Gastrocnemius medialis (tissue), 4 donors: ENCODE results near the gene RNF121.

Source experiments
- POLR2A ChIP-seq, 2 donors: fragments of 450-650 bp; IDR thresholded peaks; one replicate each; pipeline ENCODE4 v1.6.1; 2017; ENCODE audit warnings: antibody characterized with exemption in 2 of 2, mild to moderate bottlenecking in 2 of 2, moderate library complexity in 2 of 2
- TF ChIP-seq, protein P1 (sequence below), 5 experiments: fragments of 450-650 bp in 3 of 5; fragments of 200-600 bp in 2 of 5; sonication (generic) in 2 of 5; IDR thresholded peaks in 4 of 5; conservative IDR thresholded peaks in 1 of 5; 1 replicate in 4 of 5; 2 replicates in 1 of 5; pipeline ENCODE4 v1.5.1; 2016 to 2019; ENCODE audit warnings: antibody characterized with exemption in 5 of 5, mild to moderate bottlenecking in 3 of 5, moderate library complexity in 3 of 5

DNA sequence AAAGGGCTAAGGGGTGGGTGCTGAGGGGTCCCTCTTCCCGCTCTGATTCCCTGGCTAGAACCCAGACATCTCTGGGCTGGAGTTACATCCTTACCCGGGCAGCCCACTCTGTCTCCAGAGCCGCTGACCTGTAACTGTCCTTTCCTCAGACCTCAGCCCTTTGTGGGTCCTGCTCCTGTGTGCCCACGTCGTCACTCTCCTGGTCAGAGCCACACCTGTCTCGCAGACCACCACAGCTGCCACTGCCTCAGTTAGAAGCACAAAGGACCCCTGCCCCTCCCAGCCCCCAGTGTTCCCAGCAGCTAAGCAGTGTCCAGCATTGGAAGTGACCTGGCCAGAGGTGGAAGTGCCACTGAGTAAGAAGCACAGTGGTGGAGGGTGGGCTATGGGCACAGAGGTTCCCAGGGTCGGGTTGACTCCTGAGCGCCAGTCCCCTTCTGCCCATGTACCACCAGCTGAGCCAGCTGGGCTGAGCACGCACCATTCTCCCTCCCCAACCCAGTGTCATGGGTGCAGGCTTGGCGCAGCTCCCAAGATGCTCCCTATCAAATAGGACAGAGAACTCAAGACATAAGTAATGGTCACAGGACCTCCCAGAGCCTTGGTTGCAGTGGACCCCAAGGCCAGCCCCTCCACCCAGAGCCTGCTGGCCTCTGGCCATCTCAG lies 71.5 kb downstream of the RNF121 start:
- TF ChIP-seq, protein P1, sequence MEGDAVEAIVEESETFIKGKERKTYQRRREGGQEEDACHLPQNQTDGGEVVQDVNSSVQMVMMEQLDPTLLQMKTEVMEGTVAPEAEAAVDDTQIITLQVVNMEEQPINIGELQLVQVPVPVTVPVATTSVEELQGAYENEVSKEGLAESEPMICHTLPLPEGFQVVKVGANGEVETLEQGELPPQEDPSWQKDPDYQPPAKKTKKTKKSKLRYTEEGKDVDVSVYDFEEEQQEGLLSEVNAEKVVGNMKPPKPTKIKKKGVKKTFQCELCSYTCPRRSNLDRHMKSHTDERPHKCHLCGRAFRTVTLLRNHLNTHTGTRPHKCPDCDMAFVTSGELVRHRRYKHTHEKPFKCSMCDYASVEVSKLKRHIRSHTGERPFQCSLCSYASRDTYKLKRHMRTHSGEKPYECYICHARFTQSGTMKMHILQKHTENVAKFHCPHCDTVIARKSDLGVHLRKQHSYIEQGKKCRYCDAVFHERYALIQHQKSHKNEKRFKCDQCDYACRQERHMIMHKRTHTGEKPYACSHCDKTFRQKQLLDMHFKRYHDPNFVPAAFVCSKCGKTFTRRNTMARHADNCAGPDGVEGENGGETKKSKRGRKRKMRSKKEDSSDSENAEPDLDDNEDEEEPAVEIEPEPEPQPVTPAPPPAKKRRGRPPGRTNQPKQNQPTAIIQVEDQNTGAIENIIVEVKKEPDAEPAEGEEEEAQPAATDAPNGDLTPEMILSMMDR (IDR thresholded peaks at IDR 0.05 in 4 of 5, conservative IDR thresholded peaks at IDR 0.05 in 1 of 5): no peak
- no peak for TF ChIP-seq POLR2A (IDR thresholded peaks at IDR 0.05)
